ENCODE results near the gene RBM20. TPM values are rescaled to one million over a fixed set of nuclear protein-coding genes. Genes with fewer than 3 reads are reported as not detected.

The RBM20 gene
- total and polyA plus RNA-seq, 2 of the 13 experiments (the other 11 are each of a cell fraction or from before 2014, with no cell fraction given): 0.02 to 0.22 TPM

GRCh38 chr10:110772454-110773025 lies 128.4 kb downstream of the RBM20 start (continued):
- TF ChIP-seq TFE3 (CRISPR knock-in tag; IDR thresholded peaks at IDR 0.05): no peak

DNA sequence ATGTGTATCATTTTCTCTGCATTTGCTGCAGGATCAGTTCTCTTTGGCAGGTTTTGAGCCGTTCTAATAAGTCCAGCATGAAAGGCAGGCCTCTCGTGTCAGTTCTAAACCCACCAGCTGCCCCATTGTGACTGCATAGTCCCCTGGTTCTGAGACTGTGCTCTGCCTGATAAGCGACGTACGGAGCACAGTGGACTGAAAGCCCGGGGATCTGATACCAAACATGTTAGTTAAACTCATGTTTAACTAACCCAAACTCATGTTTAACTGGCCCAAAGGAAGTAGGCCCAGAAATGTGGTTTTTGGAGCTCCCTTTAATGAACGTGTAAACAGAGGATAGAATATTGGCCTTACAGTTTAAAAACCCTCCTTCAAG lies 129.5 kb downstream of the RBM20 start:
- intact Hi-C loops (cut with micrococcal nuclease; ENCODE audit: unreplicated experiment): no loop called here
- Histone ChIP-seq H3K4me2 (ENCODE audit: low read depth, low read length) (no peak overlapping the region; the same call in 1 of the 2 replicates), H3K27ac (ENCODE audit: extremely low read length, insufficient read depth, low read length) (no peak overlapping the region), H3K4me1 (ENCODE audit: insufficient read depth, low read length) (peaks cover 24% of the 10 kb centered on the region), H3K79me2 (ENCODE audit: insufficient read depth, low read length) (no peaks in the 10 kb centered on the region), H2AFZ (ENCODE audit: low read length) (no peak overlapping the region), H4K20me1 (ENCODE audit: insufficient read depth, low read length) (no peaks in the 10 kb centered on the region), H3K9ac (ENCODE audit: insufficient read depth, low read depth, low read length) (no peak overlapping the region), H3K9me3 (ENCODE audit: low read length) (no peaks in the 10 kb centered on the region), H3K36me3 (replicated peaks in 1 of 2; ENCODE audit: control insufficient read depth in 1 of 2, insufficient read depth in 2 of 2, low read length in 2 of 2) (no peaks in the 10 kb centered on the region), H3K27me3 (ENCODE audit: control insufficient read depth in 1 of 2, insufficient read depth in 2 of 2, low read length in 2 of 2) (no peaks in the 10 kb centered on the region), H3K4me3 (replicated peaks in 1 of 3; ENCODE audit: insufficient read depth in 1 of 3, low read depth in 2 of 3, low read length in 3 of 3) (no peak overlapping the region)
- in situ Hi-C loops (cut with HindIII; ENCODE audit: extremely low pct_ligation_motif_present, low pct_unique_long_range_greater_than_20kb): no loop called here
- WGBS (ENCODE audit: low lambda C conversion rate): 72% methylated on average over 7 of the region's 7 CpGs
- BruUV-seq (replicated peaks): no TSS peak
- ChIA-PET CTCF (ENCODE audit: low intra/inter-chr PET ratio, low total read pairs) (no interaction called here), POLR2A (interaction anchor here (1.2 kb wide), 1 partner anchor 145 kb away, joined by 5 read pairs; the partner anchor contains the start of genes BBIP1 and SHOC2)
- ATAC-seq: no peak
- no peak for DNase-seq (ENCODE audit: low spot score)
- FAIRE-seq: no peak
- TF ChIP-seq ZNF619 (CRISPR knock-in tag; IDR thresholded peaks at IDR 0.05) (no peak), PAX8 (CRISPR knock-in tag; IDR thresholded peaks at IDR 0.05; ENCODE audit: borderline replicate concordance) (no peak), ATF7 (IDR thresholded peaks at IDR 0.05) (no peak), ATF7 (CRISPR knock-in tag; IDR thresholded peaks at IDR 0.05) (no peak), FOSL2 (CRISPR knock-in tag; IDR thresholded peaks at IDR 0.05) (no peak), PITX1 (CRISPR knock-in tag; IDR thresholded peaks at IDR 0.05) (no peak), KAT7 (CRISPR knock-in tag; IDR thresholded peaks at IDR 0.05; ENCODE audit: borderline replicate concordance) (no peak), ZBTB44 (CRISPR knock-in tag; IDR thresholded peaks at IDR 0.05) (no peak), ZNF768 (CRISPR knock-in tag; IDR thresholded peaks at IDR 0.05) (no peak)
- TF ChIP-seq, protein P1, sequence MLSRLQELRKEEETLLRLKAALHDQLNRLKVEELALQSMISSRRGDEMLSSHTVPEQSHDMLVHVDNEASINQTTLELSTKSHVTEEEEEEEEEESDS (CRISPR knock-in tag; IDR thresholded peaks at IDR 0.05; ENCODE audit: borderline replicate concordance): no peak
- TF ChIP-seq, protein P2, sequence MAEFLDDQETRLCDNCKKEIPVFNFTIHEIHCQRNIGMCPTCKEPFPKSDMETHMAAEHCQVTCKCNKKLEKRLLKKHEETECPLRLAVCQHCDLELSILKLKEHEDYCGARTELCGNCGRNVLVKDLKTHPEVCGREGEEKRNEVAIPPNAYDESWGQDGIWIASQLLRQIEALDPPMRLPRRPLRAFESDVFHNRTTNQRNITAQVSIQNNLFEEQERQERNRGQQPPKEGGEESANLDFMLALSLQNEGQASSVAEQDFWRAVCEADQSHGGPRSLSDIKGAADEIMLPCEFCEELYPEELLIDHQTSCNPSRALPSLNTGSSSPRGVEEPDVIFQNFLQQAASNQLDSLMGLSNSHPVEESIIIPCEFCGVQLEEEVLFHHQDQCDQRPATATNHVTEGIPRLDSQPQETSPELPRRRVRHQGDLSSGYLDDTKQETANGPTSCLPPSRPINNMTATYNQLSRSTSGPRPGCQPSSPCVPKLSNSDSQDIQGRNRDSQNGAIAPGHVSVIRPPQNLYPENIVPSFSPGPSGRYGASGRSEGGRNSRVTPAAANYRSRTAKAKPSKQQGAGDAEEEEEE (CRISPR knock-in tag; IDR thresholded peaks at IDR 0.05; ENCODE audit: borderline replicate concordance): no peak
- TF ChIP-seq, protein P3, sequence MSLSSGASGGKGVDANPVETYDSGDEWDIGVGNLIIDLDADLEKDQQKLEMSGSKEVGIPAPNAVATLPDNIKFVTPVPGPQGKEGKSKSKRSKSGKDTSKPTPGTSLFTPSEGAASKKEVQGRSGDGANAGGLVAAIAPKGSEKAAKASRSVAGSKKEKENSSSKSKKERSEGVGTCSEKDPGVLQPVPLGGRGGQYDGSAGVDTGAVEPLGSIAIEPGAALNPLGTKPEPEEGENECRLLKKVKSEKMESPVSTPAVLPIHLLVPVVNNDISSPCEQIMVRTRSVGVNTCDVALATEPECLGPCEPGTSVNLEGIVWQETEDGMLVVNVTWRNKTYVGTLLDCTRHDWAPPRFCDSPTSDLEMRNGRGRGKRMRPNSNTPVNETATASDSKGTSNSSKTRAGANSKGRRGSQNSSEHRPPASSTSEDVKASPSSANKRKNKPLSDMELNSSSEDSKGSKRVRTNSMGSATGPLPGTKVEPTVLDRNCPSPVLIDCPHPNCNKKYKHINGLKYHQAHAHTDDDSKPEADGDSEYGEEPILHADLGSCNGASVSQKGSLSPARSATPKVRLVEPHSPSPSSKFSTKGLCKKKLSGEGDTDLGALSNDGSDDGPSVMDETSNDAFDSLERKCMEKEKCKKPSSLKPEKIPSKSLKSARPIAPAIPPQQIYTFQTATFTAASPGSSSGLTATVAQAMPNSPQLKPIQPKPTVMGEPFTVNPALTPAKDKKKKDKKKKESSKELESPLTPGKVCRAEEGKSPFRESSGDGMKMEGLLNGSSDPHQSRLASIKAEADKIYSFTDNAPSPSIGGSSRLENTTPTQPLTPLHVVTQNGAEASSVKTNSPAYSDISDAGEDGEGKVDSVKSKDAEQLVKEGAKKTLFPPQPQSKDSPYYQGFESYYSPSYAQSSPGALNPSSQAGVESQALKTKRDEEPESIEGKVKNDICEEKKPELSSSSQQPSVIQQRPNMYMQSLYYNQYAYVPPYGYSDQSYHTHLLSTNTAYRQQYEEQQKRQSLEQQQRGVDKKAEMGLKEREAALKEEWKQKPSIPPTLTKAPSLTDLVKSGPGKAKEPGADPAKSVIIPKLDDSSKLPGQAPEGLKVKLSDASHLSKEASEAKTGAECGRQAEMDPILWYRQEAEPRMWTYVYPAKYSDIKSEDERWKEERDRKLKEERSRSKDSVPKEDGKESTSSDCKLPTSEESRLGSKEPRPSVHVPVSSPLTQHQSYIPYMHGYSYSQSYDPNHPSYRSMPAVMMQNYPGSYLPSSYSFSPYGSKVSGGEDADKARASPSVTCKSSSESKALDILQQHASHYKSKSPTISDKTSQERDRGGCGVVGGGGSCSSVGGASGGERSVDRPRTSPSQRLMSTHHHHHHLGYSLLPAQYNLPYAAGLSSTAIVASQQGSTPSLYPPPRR (CRISPR knock-in tag; IDR thresholded peaks at IDR 0.05; ENCODE audit: borderline replicate concordance): no peak
